Endothelial cell of umbilical vein (primary cell): ENCODE data around the gene ZC3H13. TPM values are rescaled to one million over a fixed set of nuclear protein-coding genes. Genes with fewer than 3 reads are reported as not detected.

ENCODE experiments used
- BruUV-seq: library from RNA; stranded (reverse); fragments of 400-500 nt; replicated peaks from 2 replicates; lab custom pipeline; 2021; lab: Mats Ljungman, UMichigan
- CTCF ChIA-PET: fragments of 300-600, 350-600 bp; sonication (Branson Sonifier 250); formaldehyde crosslinking; loops from one replicate; lab custom pipeline; 2021; ENCODE audit warnings: antibody characterized with exemption, inconsistent platforms; lab: Charles Lee
- POLR2A ChIA-PET: fragments of 300-600, 350-600 bp; sonication (Branson Sonifier 250); formaldehyde crosslinking; loops from one replicate; lab custom pipeline; 2021; ENCODE audit warnings: antibody characterized with exemption, inconsistent platforms; lab: Charles Lee
- DNase-seq: peaks from one replicate; pipeline ENCODE4 v3.0.0-alpha.2; 2011; ENCODE audit warnings: low read depth, low spot score
- FAIRE-seq: peaks from 2 replicates; lab custom pipeline; 2011; peaks lifted over from hg19 to GRCh38; lab: Jason Lieb, UNC
- H2AFZ ChIP-seq: 2 replicates; pipeline ENCODE4 v1.6.0; 2012; ENCODE audit warnings: low read depth, low read length, control low read depth, inconsistent platforms
- H3K27ac ChIP-seq: 2 replicates; pipeline ENCODE4 v1.5.1; 2011; ENCODE audit warnings: low read depth, mild to moderate bottlenecking, control low read depth, low read length, moderate library complexity; ENCODE audit not compliant: insufficient read depth
- H3K27me3 ChIP-seq, 2 experiments: 2 replicates each; pipeline versions ENCODE4 v1.6.0 to v1.6.1; 2011; ENCODE audit warnings: low read length in 2 of 2, mixed read lengths in 1 of 2; ENCODE audit not compliant: control insufficient read depth in 2 of 2, insufficient read depth in 2 of 2
- H3K36me3 ChIP-seq, 2 experiments: 2 replicates in 1 of 2; 3 replicates in 1 of 2; pipeline ENCODE4 v1.5.1; 2011; ENCODE audit warnings: low read length in 2 of 2, mild to moderate bottlenecking in 1 of 2, moderate library complexity in 1 of 2; ENCODE audit not compliant: control insufficient read depth in 2 of 2, insufficient read depth in 2 of 2; ENCODE audit errors: extremely low read depth in 1 of 2
- H3K4me1 ChIP-seq: 3 replicates; pipeline ENCODE4 v1.5.1; 2011; ENCODE audit warnings: mild to moderate bottlenecking, low read length; ENCODE audit not compliant: control insufficient read depth, insufficient read depth; ENCODE audit errors: extremely low read depth
- H3K4me2 ChIP-seq: 2 replicates; pipeline ENCODE4 v1.6.1; 2011; ENCODE audit warnings: low read length, control low read depth, mixed read lengths; ENCODE audit not compliant: insufficient read depth
- H3K4me3 ChIP-seq, 3 experiments: fragments of 200-600 bp in 1 of 3; sonication (generic), shearing (Covaris generic) in 1 of 3; replicated peaks in 1 of 3; 2 replicates each; pipeline ENCODE4 v1.5.1; 2011 to 2016; ENCODE audit warnings: control low read depth in 3 of 3, low read length in 3 of 3, mild to moderate bottlenecking in 2 of 3, inconsistent platforms in 1 of 3, low read depth in 1 of 3, moderate library complexity in 1 of 3; ENCODE audit not compliant: insufficient read depth in 1 of 3
- H3K79me2 ChIP-seq: 2 replicates; pipeline ENCODE4 v1.6.0; 2012; ENCODE audit warnings: low read length, inconsistent platforms; ENCODE audit not compliant: control insufficient read depth, insufficient read depth
- H3K9ac ChIP-seq: replicated peaks from 2 replicates; pipeline ENCODE3; 2011; ENCODE audit warnings: low read length, control low read depth; ENCODE audit not compliant: insufficient read depth; ENCODE audit errors: extremely low read depth
- H3K9me1 ChIP-seq: replicated peaks from 3 replicates; pipeline ENCODE4 v1.6.0; 2011; ENCODE audit warnings: mild to moderate bottlenecking, low read length; ENCODE audit not compliant: control insufficient read depth, insufficient read depth; ENCODE audit errors: extremely low read depth
- H3K9me3 ChIP-seq: replicated peaks from 2 replicates; pipeline ENCODE4 v1.5.1; 2012; ENCODE audit warnings: low read length, inconsistent platforms; ENCODE audit not compliant: control insufficient read depth, insufficient read depth
- H4K20me1 ChIP-seq: replicated peaks from 2 replicates; pipeline ENCODE3; 2011; ENCODE audit warnings: mild to moderate bottlenecking, low read length; ENCODE audit not compliant: control insufficient read depth, insufficient read depth; ENCODE audit errors: extremely low read depth
- EZH2 ChIP-seq: IDR thresholded peaks from 2 replicates; pipeline ENCODE4 v1.6.1; 2012; ENCODE audit warnings: borderline replicate concordance, low read depth, mild to moderate bottlenecking, moderate library complexity, low read length, inconsistent platforms; ENCODE audit not compliant: severe bottlenecking
- FOS ChIP-seq: IDR thresholded peaks from 2 replicates; pipeline ENCODE4 v1.6.1; 2011; ENCODE audit warnings: mild to moderate bottlenecking, low read length, moderate library complexity, borderline replicate concordance; ENCODE audit not compliant: insufficient read depth
- GATA2 ChIP-seq: IDR thresholded peaks from 2 replicates; pipeline ENCODE4 v1.7.0; 2011; ENCODE audit warnings: low read depth, mild to moderate bottlenecking, moderate library complexity, mixed read lengths, low read length; ENCODE audit not compliant: insufficient read length, insufficient read depth
- JUN ChIP-seq: IDR thresholded peaks from 2 replicates; pipeline ENCODE4 v1.6.1; 2011; ENCODE audit warnings: borderline replicate concordance, low read depth; ENCODE audit not compliant: insufficient read length, insufficient read depth
- MYC ChIP-seq: IDR thresholded peaks from one replicate; pipeline ENCODE4 v1.6.1; 2011; ENCODE audit warnings: mild to moderate bottlenecking, low read depth, low read length
- POLR2A ChIP-seq: IDR thresholded peaks from 2 replicates; pipeline ENCODE4 v1.6.1; 2012; ENCODE audit warnings: low read depth, mild to moderate bottlenecking, control low read depth, low read length
- POLR2AphosphoS5 ChIP-seq: IDR thresholded peaks from 2 replicates; pipeline ENCODE4 v1.6.1; 2012; ENCODE audit warnings: low read depth, mild to moderate bottlenecking, control low read depth, low read length, moderate library complexity; ENCODE audit not compliant: insufficient read depth
- dilution Hi-C: fragments of 300-500 bp; cut with MboI; formaldehyde crosslinking; loops from one replicate; pipeline ENCODE4 v1.15.0; 2019; ENCODE audit warnings: low sequenced_read_pairs; ENCODE audit not compliant: extremely low pct_ligation_motif_present
- intact Hi-C: fragments of 100-400 bp; cut with micrococcal nuclease; formaldehyde crosslinking; loops from one replicate; pipeline ENCODE4 v1.10.0; 2022
- polyA plus RNA-seq, 4 experiments: library from polyadenylated mRNA; depleted of rRNA in 3 of 4; stranded (reverse) in 3 of 4; unstranded in 1 of 4; fragments of >200 nt; gene quantifications; 2 replicates each; pipeline versions ENCODE4 v1.2.1 to v1.2.3, GENCODE V29; 2011 to 2012; ENCODE audit warnings: missing spikeins in 1 of 4
- total RNA-seq: library from RNA; stranded (reverse); gene quantifications from 2 replicates; pipeline ENCODE4 v1.2.3, GENCODE V29; 2021
- TF ChIP-seq, protein P1 (sequence below), 2 donors: IDR thresholded peaks; 1 replicate in 1 of 2; 2 replicates in 1 of 2; pipeline ENCODE4 v1.5.1; 2011; ENCODE audit warnings: low read length in 2 of 2, mild to moderate bottlenecking in 2 of 2, moderate library complexity in 2 of 2, control low read depth in 1 of 2, inconsistent platforms in 1 of 2, low read depth in 1 of 2; ENCODE audit not compliant: insufficient read depth in 1 of 2; ENCODE audit errors: extremely low read depth in 1 of 2
- TF ChIP-seq, protein P2 (sequence below): IDR thresholded peaks from 2 replicates; pipeline ENCODE4 v1.6.1; 2011; ENCODE audit not compliant: insufficient read depth, insufficient read length

Gene ZC3H13
- total and polyA plus RNA-seq, 2 donors (not counting 3 experiments of a cell fraction or from before 2014, with no cell fraction given), result 3.8 to 36.6 TPM

DNA sequence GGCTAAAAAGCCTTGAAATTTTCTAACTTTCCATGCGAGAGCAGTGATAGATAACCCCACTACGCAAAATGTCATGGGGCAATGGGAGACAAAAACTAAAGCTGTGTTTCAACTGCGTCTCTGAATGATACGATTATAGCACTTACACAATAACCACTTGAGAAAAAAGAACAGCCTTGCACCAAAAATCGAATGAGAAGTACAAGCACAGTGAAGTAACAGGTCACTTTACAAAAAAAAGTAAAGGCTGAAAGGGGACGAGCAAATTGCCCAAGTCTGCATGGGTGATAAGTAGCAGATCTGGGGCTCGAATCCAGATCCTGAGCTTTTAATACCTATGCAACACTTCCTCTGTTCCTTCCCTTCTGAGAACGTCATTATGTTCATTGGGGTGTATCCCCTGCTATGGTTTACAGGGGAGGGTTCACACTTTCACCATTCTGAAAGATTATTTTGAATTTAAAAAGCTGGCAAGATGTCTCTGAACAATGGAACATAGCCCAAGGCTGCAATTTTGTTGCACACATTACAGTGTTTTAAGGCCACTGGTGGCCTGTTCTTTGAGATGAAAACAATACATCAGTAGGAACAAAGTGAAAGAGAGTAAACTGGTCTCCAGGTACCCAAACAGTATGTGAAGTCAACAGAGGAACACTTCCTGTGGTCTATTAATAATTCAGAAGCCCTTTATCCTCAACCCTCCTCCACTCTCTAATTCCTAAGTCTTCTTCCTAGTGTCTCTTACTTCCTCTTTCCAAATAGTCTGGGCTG, 49.1 kb upstream of the ZC3H13 start:
- intact Hi-C loops (no loop called here), dilution Hi-C loops (no loop called here)
- H3K9ac ChIP-seq, result no peak overlapping the region
- DNase-seq (no peak), FAIRE-seq (peak; percentile 31)
- H2AFZ ChIP-seq, result no peak overlapping the region
- no peaks in the 10 kb centered on the region for H3K36me3 ChIP-seq
- POLR2A ChIA-PET, result no interaction called here
- no TSS peak for BruUV-seq
- no peaks in the 10 kb centered on the region for H3K79me2 ChIP-seq
- no peaks in the 10 kb centered on the region for H3K9me1 ChIP-seq
- no peaks in the 10 kb centered on the region for H4K20me1 ChIP-seq
- CTCF ChIA-PET, result interaction anchor here (1.4 kb wide), 1 partner anchor 11 kb away, joined by 3 read pairs; no protein-coding TSS in a partner anchor
- peaks cover 5 to 9% of the 10 kb centered on the region in 2 experiments for H3K27me3 ChIP-seq
- peaks cover 1% of the 10 kb centered on the region for H3K4me1 ChIP-seq
- H3K9me3 ChIP-seq, result no peaks in the 10 kb centered on the region
- H3K4me2 ChIP-seq, result no peak overlapping the region
- TF ChIP-seq POLR2A, result no peak
- TF ChIP-seq, protein P1, sequence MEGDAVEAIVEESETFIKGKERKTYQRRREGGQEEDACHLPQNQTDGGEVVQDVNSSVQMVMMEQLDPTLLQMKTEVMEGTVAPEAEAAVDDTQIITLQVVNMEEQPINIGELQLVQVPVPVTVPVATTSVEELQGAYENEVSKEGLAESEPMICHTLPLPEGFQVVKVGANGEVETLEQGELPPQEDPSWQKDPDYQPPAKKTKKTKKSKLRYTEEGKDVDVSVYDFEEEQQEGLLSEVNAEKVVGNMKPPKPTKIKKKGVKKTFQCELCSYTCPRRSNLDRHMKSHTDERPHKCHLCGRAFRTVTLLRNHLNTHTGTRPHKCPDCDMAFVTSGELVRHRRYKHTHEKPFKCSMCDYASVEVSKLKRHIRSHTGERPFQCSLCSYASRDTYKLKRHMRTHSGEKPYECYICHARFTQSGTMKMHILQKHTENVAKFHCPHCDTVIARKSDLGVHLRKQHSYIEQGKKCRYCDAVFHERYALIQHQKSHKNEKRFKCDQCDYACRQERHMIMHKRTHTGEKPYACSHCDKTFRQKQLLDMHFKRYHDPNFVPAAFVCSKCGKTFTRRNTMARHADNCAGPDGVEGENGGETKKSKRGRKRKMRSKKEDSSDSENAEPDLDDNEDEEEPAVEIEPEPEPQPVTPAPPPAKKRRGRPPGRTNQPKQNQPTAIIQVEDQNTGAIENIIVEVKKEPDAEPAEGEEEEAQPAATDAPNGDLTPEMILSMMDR (IDR thresholded peaks at IDR 0.05; ENCODE audit: extremely low read depth in 1 of 2, insufficient read depth in 1 of 2, low read depth in 1 of 2, low read length in 2 of 2), result no peak
- no peak overlapping the region for H3K4me3 ChIP-seq
- no peak overlapping the region for H3K27ac ChIP-seq

DNA sequence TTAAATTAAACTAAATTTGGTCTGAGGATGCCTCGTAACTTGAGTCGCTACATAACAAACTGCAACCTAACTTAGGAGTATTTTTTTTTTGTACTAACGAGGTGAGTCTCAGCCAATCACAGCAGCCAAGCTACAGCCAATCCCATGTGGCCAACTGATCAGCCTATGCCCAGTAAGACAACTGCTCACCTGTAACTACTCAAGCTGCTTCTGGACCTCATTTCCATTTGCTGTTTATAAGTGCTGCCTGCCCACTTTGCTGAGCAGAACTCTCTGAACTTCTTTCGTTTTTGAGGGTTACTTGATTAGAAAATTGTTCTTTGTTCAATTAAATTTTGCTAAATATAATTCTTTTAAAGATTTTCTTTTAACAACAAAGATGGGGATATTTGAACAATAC, 48.5 kb upstream of the ZC3H13 start:
- no TSS peak for BruUV-seq
- ChIA-PET CTCF (no interaction called here), POLR2A (no interaction called here)
- Histone ChIP-seq H2AFZ (no peak overlapping the region), H3K4me3 (no peak overlapping the region), H3K4me2 (no peak overlapping the region), H3K27ac (no peak overlapping the region), H3K79me2 (no peaks in the 10 kb centered on the region), H3K36me3 (no peaks in the 10 kb centered on the region), H4K20me1 (no peaks in the 10 kb centered on the region), H3K9ac (no peak overlapping the region), H3K9me1 (no peaks in the 10 kb centered on the region), H3K4me1 (no peaks in the 10 kb centered on the region), H3K9me3 (no peaks in the 10 kb centered on the region), H3K27me3 (peaks cover 5 to 9% of the 10 kb centered on the region in 2 experiments)
- dilution Hi-C loops (no loop called here), intact Hi-C loops (no loop called here)
- DNase-seq (no peak), FAIRE-seq (no peak)
- TF ChIP-seq, protein P1 (IDR thresholded peaks at IDR 0.05; ENCODE audit: extremely low read depth in 1 of 2, insufficient read depth in 1 of 2, low read depth in 1 of 2, low read length in 2 of 2), result no peak
- no peak for TF ChIP-seq MYC
- TF ChIP-seq POLR2A, result no peak
- no peak for TF ChIP-seq EZH2
- TF ChIP-seq, protein P2, sequence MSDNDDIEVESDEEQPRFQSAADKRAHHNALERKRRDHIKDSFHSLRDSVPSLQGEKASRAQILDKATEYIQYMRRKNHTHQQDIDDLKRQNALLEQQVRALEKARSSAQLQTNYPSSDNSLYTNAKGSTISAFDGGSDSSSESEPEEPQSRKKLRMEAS, result no peak
- TF ChIP-seq POLR2AphosphoS5, result no peak
- no peak for TF ChIP-seq JUN
- TF ChIP-seq GATA2, result no peak
- TF ChIP-seq FOS, result no peak
